WTC11 (cell line): ENCODE results near the gene ZNF593. TPM values are rescaled to one million over a fixed set of nuclear protein-coding genes. Genes with fewer than 3 reads are reported as not detected.

Source experiments
- ATAC-seq: fragments of 200-7000 bp; cut with Tn5 transposase; 2 replicates; pipeline ENCODE4 v1.10.0; 2021; ENCODE audit warnings: mild to moderate bottlenecking, moderate library complexity
- CTCF ChIA-PET: fragments of 300-600 bp; sonication (Branson Sonifier 250); formaldehyde crosslinking; loops from one replicate; lab custom pipeline; 2021; ENCODE audit warnings: antibody characterized with exemption; lab: Charles Lee
- POLR2A ChIA-PET: fragments of 350-600 bp; sonication (Branson Sonifier 250); formaldehyde crosslinking; loops from one replicate; lab custom pipeline; 2021; ENCODE audit warnings: antibody characterized with exemption; lab: Charles Lee
- DNase-seq: peaks from one replicate; pipeline ENCODE4 v3.0.0; 2021; ENCODE audit warnings: low spot score
- H3K27ac Mint-ChIP-seq: 2 replicates; pipeline ENCODE4 v1.8.0; 2021; ENCODE audit warnings: mixed read lengths
- H3K27me3 Mint-ChIP-seq: 2 replicates; pipeline ENCODE4 v1.8.0; 2021; ENCODE audit warnings: low read depth, mild to moderate bottlenecking, moderate library complexity, mixed read lengths
- H3K36me3 Mint-ChIP-seq: 2 replicates; pipeline ENCODE4 v1.8.0; 2021; ENCODE audit warnings: mixed read lengths
- H3K4me1 Mint-ChIP-seq: 2 replicates; pipeline ENCODE4 v1.8.0; 2022; ENCODE audit warnings: mixed read lengths
- H3K4me3 Mint-ChIP-seq: 2 replicates; pipeline ENCODE4 v1.8.0; 2021; ENCODE audit warnings: mild to moderate bottlenecking, moderate library complexity, mixed read lengths
- H3K9me3 Mint-ChIP-seq: 2 replicates; pipeline ENCODE4 v1.8.0; 2021; ENCODE audit warnings: mixed read lengths
- AFF4 ChIP-seq: sonication (generic); formaldehyde crosslinking; IDR thresholded peaks from 2 replicates; pipeline ENCODE4 v1.8.1; 2023; ENCODE audit warnings: mild to moderate bottlenecking, missing genetic modification reagents, borderline replicate concordance
- ATF2 ChIP-seq: sonication (generic); formaldehyde crosslinking; IDR thresholded peaks from 2 replicates; pipeline ENCODE4 v1.8.1; 2022; ENCODE audit warnings: low read depth, missing genetic modification reagents, borderline replicate concordance
- ATF3 ChIP-seq: sonication (generic); formaldehyde crosslinking; conservative IDR thresholded peaks from 2 replicates; pipeline ENCODE4 v1.8.1; 2022; ENCODE audit warnings: mild to moderate bottlenecking, missing genetic modification reagents
- E2F4 ChIP-seq: sonication (generic); formaldehyde crosslinking; IDR thresholded peaks from 2 replicates; pipeline ENCODE4 v1.8.1; 2022; ENCODE audit warnings: low read depth, mild to moderate bottlenecking, moderate library complexity, missing genetic modification reagents, borderline replicate concordance
- EMX1 ChIP-seq: fragments of 250-450 bp; sonication (Bioruptor Pico); IDR thresholded peaks from 2 replicates; pipeline ENCODE4 v1.8.0; 2021; ENCODE audit warnings: mild to moderate bottlenecking
- ETV6 ChIP-seq: sonication (generic); formaldehyde crosslinking; IDR thresholded peaks from 2 replicates; pipeline ENCODE4 v1.8.1; 2022; ENCODE audit warnings: mild to moderate bottlenecking, missing genetic modification reagents
- FOXP1 ChIP-seq: sonication (generic); formaldehyde crosslinking; IDR thresholded peaks from 2 replicates; pipeline ENCODE4 v1.8.0; 2022; ENCODE audit warnings: missing genetic modification reagents, mild to moderate bottlenecking, moderate library complexity, borderline replicate concordance
- KAT7 ChIP-seq: sonication (generic); formaldehyde crosslinking; IDR thresholded peaks from 2 replicates; pipeline ENCODE4 v1.8.1; 2023; ENCODE audit warnings: missing genetic modification reagents, mild to moderate bottlenecking, borderline replicate concordance
- NFE2L1 ChIP-seq: sonication (generic); formaldehyde crosslinking; IDR thresholded peaks from 2 replicates; pipeline ENCODE4 v1.8.1; 2023; ENCODE audit warnings: missing genetic modification reagents
- NFYB ChIP-seq: sonication (generic); formaldehyde crosslinking; conservative IDR thresholded peaks from 2 replicates; pipeline ENCODE4 v1.8.0; 2022; ENCODE audit warnings: low read depth, missing genetic modification reagents
- PRRX2 ChIP-seq: fragments of 250-450 bp; sonication (Bioruptor Pico); IDR thresholded peaks from 2 replicates; pipeline ENCODE4 v1.8.0; 2021; ENCODE audit warnings: mild to moderate bottlenecking
- RORB ChIP-seq: fragments of 250-450 bp; sonication (Bioruptor Pico); IDR thresholded peaks from 2 replicates; pipeline ENCODE4 v1.9.0; 2021; ENCODE audit warnings: mild to moderate bottlenecking
- SMAD4 ChIP-seq: sonication (generic); formaldehyde crosslinking; IDR thresholded peaks from 2 replicates; pipeline ENCODE4 v1.8.0; 2022; ENCODE audit warnings: mild to moderate bottlenecking, missing genetic modification reagents
- STAT6 ChIP-seq: sonication (generic); formaldehyde crosslinking; conservative IDR thresholded peaks from 2 replicates; pipeline ENCODE4 v1.8.1; 2023; ENCODE audit warnings: mild to moderate bottlenecking, low read depth, missing genetic modification reagents, moderate library complexity
- TCF7 ChIP-seq: sonication (generic); formaldehyde crosslinking; IDR thresholded peaks from 2 replicates; pipeline ENCODE4 v1.8.0; 2022; ENCODE audit warnings: mild to moderate bottlenecking, low read depth, missing genetic modification reagents, moderate library complexity
- ZNF281 ChIP-seq: sonication (generic); formaldehyde crosslinking; IDR thresholded peaks from 2 replicates; pipeline ENCODE4 v1.8.0; 2023; ENCODE audit warnings: mild to moderate bottlenecking, missing genetic modification reagents
- ZNF425 ChIP-seq: fragments of 250-450 bp; sonication (Bioruptor Pico); conservative IDR thresholded peaks from 2 replicates; pipeline ENCODE4 v1.9.0; 2021; ENCODE audit warnings: mild to moderate bottlenecking
- ZNF532 ChIP-seq: fragments of 250-450 bp; sonication (Bioruptor Pico); IDR thresholded peaks from 2 replicates; pipeline ENCODE4 v1.9.0; 2021; ENCODE audit warnings: mild to moderate bottlenecking, borderline replicate concordance
- total RNA-seq: library from RNA; stranded (reverse); gene quantifications from 3 replicates; pipeline ENCODE4 v1.2.3, GENCODE V29; 2021

Gene ZNF593
- total RNA-seq, 1 experiment from 2014 or later: 49.1 TPM

- Mint-ChIP-seq H3K4me1 (peaks cover 12% of the 10 kb centered on the region), H3K9me3 (no peaks in the 10 kb centered on the region), H3K36me3 (0 out of 2 replicates have a peak, but pooled peaks cover 3% of the 10 kb centered on the region), H3K4me3 (no peak overlapping the region), H3K27me3 (no peaks in the 10 kb centered on the region)
- DNase-seq: no peak
- ChIA-PET CTCF (interaction anchor here (4.2 kb wide), 1 partner anchor 20 kb away, joined by 31 read pairs; no protein-coding TSS in a partner anchor), POLR2A (no interaction called here)
- no peak for TF ChIP-seq E2F4 (CRISPR knock-in tag)
- no peak for TF ChIP-seq ETV6 (CRISPR knock-in tag)
- TF ChIP-seq EMX1: no peak
- no peak for TF ChIP-seq NFYB (CRISPR knock-in tag)
- TF ChIP-seq AFF4 (CRISPR knock-in tag): no peak
- TF ChIP-seq RORB (CRISPR knock-in tag): no peak
- TF ChIP-seq KAT7 (CRISPR knock-in tag): no peak
- TF ChIP-seq TCF7 (CRISPR knock-in tag): no peak
- TF ChIP-seq ZNF281 (CRISPR knock-in tag): no peak
- TF ChIP-seq FOXP1 (CRISPR knock-in tag): no peak
- no peak for TF ChIP-seq PRRX2
- TF ChIP-seq ZNF532 (CRISPR knock-in tag): no peak
- TF ChIP-seq STAT6 (CRISPR knock-in tag): no peak
- no peak for TF ChIP-seq ATF3 (CRISPR knock-in tag)
- TF ChIP-seq SMAD4 (CRISPR knock-in tag): no peak
- TF ChIP-seq ZNF425 (CRISPR knock-in tag): no peak
- no peak for TF ChIP-seq ATF2 (CRISPR knock-in tag)
- no peak for TF ChIP-seq NFE2L1 (CRISPR knock-in tag)
- TF ChIP-seq, all 79 proteins: peak for 0
- ATAC-seq: no peak
- no peak overlapping the region for H3K27ac Mint-ChIP-seq
Measured at GRCh38 chr1:26125382-26125781, 44.3 kb upstream of the ZNF593 start.
